HCT116 (cell line): ENCODE measurements around the gene IL17B.

Source experiments
- POLR2A ChIP-seq: IDR thresholded peaks from 2 replicates; pipeline ENCODE4 v1.7.0; 2011; ENCODE audit warnings: borderline replicate concordance; ENCODE audit not compliant: insufficient read depth, insufficient read length; ENCODE audit errors: extremely low read depth
- RAD21 ChIP-seq: IDR thresholded peaks from 2 replicates; pipeline ENCODE4 v1.6.1; 2012; ENCODE audit warnings: low read depth, mild to moderate bottlenecking
- SIN3A ChIP-seq: IDR thresholded peaks from 2 replicates; pipeline ENCODE4 v1.6.1; 2012; ENCODE audit warnings: low read depth
- TCF7L2 ChIP-seq: IDR thresholded peaks from 2 replicates; pipeline ENCODE4 v1.7.0; 2011; ENCODE audit warnings: borderline replicate concordance, inconsistent platforms; ENCODE audit not compliant: insufficient read depth, insufficient read length; ENCODE audit errors: extremely low read depth
- ZFX ChIP-seq: fragments of 450-650 bp; IDR thresholded peaks from 2 replicates; pipeline ENCODE4 v1.6.1; 2017
- ZNF274 ChIP-seq: fragments of 200-500 bp; sonication (Bioruptor generic); IDR thresholded peaks from 2 replicates; pipeline ENCODE4 v1.6.1; 2014; ENCODE audit warnings: mild to moderate bottlenecking, low read depth, low read length, inconsistent platforms
- TF ChIP-seq, protein P1 (sequence below): IDR thresholded peaks from 2 replicates; pipeline ENCODE4 v1.6.1; 2011; ENCODE audit warnings: mild to moderate bottlenecking, low read length, moderate library complexity; ENCODE audit not compliant: insufficient replicate concordance; ENCODE audit errors: extremely low read depth
- TF ChIP-seq, protein P2 (sequence below), 3 experiments: fragments of 200-600 bp in 1 of 3; sonication (generic) in 1 of 3; IDR thresholded peaks in 2 of 3; conservative IDR thresholded peaks in 1 of 3; 2 replicates each; pipeline ENCODE4 v1.5.1; 2012 to 2017; ENCODE audit warnings: low read depth in 2 of 3, low read length in 2 of 3, antibody characterized with exemption in 1 of 3, borderline replicate concordance in 1 of 3, control low read depth in 1 of 3, mild to moderate bottlenecking in 1 of 3, mixed read lengths in 1 of 3, mixed run types in 1 of 3, moderate library complexity in 1 of 3; ENCODE audit not compliant: insufficient read depth in 1 of 3

DNA sequence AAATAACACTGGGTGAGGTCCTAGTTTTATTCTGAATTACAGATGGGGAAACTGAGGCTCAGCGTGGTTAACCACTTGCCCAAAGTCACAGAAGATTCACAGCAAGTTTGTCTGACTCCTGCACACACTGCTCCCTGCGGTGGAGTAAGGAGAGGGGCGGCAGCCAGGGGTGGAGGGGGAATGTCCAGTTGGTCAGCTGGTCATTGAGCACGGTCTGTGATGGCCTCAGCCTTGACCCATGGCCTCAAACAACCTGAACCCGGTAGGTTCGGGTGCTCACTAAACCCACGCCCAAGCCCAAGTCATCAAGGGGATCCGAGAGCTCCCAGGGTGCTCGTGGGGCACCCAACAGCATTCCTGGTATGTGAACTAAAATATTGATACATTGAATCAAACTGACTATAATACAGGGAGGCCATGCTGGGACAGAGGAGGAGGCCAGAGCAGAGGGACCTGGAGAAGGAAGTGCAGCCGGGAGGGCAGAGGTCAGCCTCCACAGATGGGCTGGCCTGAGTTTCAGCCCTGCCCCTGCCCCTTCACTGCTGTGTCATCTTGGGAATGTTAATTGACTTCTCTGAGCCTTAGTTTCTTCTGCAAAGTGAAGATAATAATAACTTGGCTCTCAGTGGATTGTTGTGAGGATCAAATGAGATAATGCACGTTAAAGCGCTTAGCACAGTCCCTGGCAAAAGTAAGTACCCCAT lies 3.6 kb upstream of the IL17B start:
- TF ChIP-seq ZFX (no peak), ZNF274 (no peak), POLR2A (no peak), TCF7L2 (no peak), RAD21 (no peak), SIN3A (no peak)
- TF ChIP-seq, protein P1, sequence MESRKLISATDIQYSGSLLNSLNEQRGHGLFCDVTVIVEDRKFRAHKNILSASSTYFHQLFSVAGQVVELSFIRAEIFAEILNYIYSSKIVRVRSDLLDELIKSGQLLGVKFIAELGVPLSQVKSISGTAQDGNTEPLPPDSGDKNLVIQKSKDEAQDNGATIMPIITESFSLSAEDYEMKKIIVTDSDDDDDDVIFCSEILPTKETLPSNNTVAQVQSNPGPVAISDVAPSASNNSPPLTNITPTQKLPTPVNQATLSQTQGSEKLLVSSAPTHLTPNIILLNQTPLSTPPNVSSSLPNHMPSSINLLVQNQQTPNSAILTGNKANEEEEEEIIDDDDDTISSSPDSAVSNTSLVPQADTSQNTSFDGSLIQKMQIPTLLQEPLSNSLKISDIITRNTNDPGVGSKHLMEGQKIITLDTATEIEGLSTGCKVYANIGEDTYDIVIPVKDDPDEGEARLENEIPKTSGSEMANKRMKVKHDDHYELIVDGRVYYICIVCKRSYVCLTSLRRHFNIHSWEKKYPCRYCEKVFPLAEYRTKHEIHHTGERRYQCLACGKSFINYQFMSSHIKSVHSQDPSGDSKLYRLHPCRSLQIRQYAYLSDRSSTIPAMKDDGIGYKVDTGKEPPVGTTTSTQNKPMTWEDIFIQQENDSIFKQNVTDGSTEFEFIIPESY, result no peak
- TF ChIP-seq, protein P2, sequence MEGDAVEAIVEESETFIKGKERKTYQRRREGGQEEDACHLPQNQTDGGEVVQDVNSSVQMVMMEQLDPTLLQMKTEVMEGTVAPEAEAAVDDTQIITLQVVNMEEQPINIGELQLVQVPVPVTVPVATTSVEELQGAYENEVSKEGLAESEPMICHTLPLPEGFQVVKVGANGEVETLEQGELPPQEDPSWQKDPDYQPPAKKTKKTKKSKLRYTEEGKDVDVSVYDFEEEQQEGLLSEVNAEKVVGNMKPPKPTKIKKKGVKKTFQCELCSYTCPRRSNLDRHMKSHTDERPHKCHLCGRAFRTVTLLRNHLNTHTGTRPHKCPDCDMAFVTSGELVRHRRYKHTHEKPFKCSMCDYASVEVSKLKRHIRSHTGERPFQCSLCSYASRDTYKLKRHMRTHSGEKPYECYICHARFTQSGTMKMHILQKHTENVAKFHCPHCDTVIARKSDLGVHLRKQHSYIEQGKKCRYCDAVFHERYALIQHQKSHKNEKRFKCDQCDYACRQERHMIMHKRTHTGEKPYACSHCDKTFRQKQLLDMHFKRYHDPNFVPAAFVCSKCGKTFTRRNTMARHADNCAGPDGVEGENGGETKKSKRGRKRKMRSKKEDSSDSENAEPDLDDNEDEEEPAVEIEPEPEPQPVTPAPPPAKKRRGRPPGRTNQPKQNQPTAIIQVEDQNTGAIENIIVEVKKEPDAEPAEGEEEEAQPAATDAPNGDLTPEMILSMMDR (IDR thresholded peaks at IDR 0.05 in 2 of 3, conservative IDR thresholded peaks at IDR 0.05 in 1 of 3; ENCODE audit: borderline replicate concordance in 1 of 3, insufficient read depth in 1 of 3, low read depth in 2 of 3, low read length in 2 of 3), result no peak
